Loucy (cell line): Measurements from ENCODE around the gene ADGB.

Experiments used
- CTCF ChIP-seq: fragments of 200-600 bp; sonication (generic); conservative IDR thresholded peaks from 2 replicates; pipeline ENCODE4 v1.5.1; 2014; ENCODE audit warnings: mild to moderate bottlenecking, antibody characterized with exemption, low read length
- EZH2phosphoT487 ChIP-seq: fragments of 200-600 bp; IDR thresholded peaks from 2 replicates; pipeline ENCODE4 v1.6.1; 2018; ENCODE audit warnings: antibody characterized with exemption, mild to moderate bottlenecking, moderate library complexity, borderline replicate concordance

GRCh38 chr6:146582857-146583256, 15.9 kb upstream of the ADGB start:
- TF ChIP-seq CTCF (no peak), EZH2phosphoT487 (no peak)
